HepG2 (cell line): ENCODE results near the gene NDOR1. TPM values are rescaled to one million over a fixed set of nuclear protein-coding genes. Genes with fewer than 3 reads are reported as not detected.

Experiments used
- BHLHE40 ChIP-seq: IDR thresholded peaks from 2 replicates; pipeline ENCODE4 v1.6.1; 2011; ENCODE audit warnings: low read length, improper control_type of control experiment
- EZH2 ChIP-seq: conservative IDR thresholded peaks from 2 replicates; pipeline ENCODE4 v1.6.1; 2012; ENCODE audit warnings: mild to moderate bottlenecking, low read depth, low read length, moderate library complexity
- KMT2A ChIP-seq: sonication (generic); formaldehyde crosslinking; IDR thresholded peaks from 2 replicates; pipeline ENCODE4 v1.4.0; 2020; ENCODE audit warnings: missing genetic modification reagents
- MAZ ChIP-seq, 2 experiments: sonication (generic) in 1 of 2; formaldehyde crosslinking in 1 of 2; IDR thresholded peaks; 2 replicates each; pipeline versions ENCODE4 v1.5.0 to v1.6.1; 2012 to 2020; ENCODE audit warnings: low read depth in 2 of 2, mild to moderate bottlenecking in 2 of 2, borderline replicate concordance in 1 of 2, improper control_type of control experiment in 1 of 2, low read length in 1 of 2, missing genetic modification reagents in 1 of 2, moderate library complexity in 1 of 2
- MYNN ChIP-seq: sonication (generic); formaldehyde crosslinking; IDR thresholded peaks from 2 replicates; pipeline ENCODE4 v1.4.0; 2020; ENCODE audit warnings: mild to moderate bottlenecking, low read depth, missing genetic modification reagents
- PHF20 ChIP-seq: sonication (generic); formaldehyde crosslinking; IDR thresholded peaks from 2 replicates; pipeline ENCODE4 v1.5.0; 2020; ENCODE audit warnings: mild to moderate bottlenecking, missing genetic modification reagents
- PRMT3 ChIP-seq: sonication (generic); formaldehyde crosslinking; IDR thresholded peaks from 2 replicates; pipeline ENCODE4 v1.8.1; 2022; ENCODE audit warnings: low read depth, mild to moderate bottlenecking, moderate library complexity, missing genetic modification reagents, borderline replicate concordance
- YEATS4 ChIP-seq: sonication (generic); formaldehyde crosslinking; IDR thresholded peaks from 2 replicates; pipeline ENCODE4 v1.4.0; 2020; ENCODE audit warnings: missing genetic modification reagents, borderline replicate concordance
- ZFP41 ChIP-seq: sonication (generic); formaldehyde crosslinking; IDR thresholded peaks from 2 replicates; pipeline ENCODE4 v1.4.0; 2020; ENCODE audit warnings: mild to moderate bottlenecking, missing genetic modification reagents, borderline replicate concordance
- ZFX ChIP-seq: sonication (generic); formaldehyde crosslinking; IDR thresholded peaks from 2 replicates; pipeline ENCODE4 v1.4.0; 2020; ENCODE audit warnings: mild to moderate bottlenecking, low read depth, missing genetic modification reagents, moderate library complexity
- ZNF230 ChIP-seq: sonication (generic); formaldehyde crosslinking; IDR thresholded peaks from 2 replicates; pipeline ENCODE4 v1.4.0; 2020; ENCODE audit warnings: mild to moderate bottlenecking, missing genetic modification reagents
- ZNF552 ChIP-seq: sonication (generic); formaldehyde crosslinking; IDR thresholded peaks from 2 replicates; pipeline ENCODE4 v1.9.0; 2022; ENCODE audit warnings: missing genetic modification reagents, mild to moderate bottlenecking, borderline replicate concordance
- ZNF563 ChIP-seq: sonication (generic); formaldehyde crosslinking; IDR thresholded peaks from 2 replicates; pipeline ENCODE4 v1.8.0; 2022; ENCODE audit warnings: mild to moderate bottlenecking, moderate library complexity, missing genetic modification reagents
- ZNF766 ChIP-seq: sonication (generic); formaldehyde crosslinking; IDR thresholded peaks from 2 replicates; pipeline ENCODE4 v1.5.0; 2020; ENCODE audit warnings: missing genetic modification reagents, borderline replicate concordance
- ZNF777 ChIP-seq: sonication (generic); formaldehyde crosslinking; IDR thresholded peaks from 2 replicates; pipeline ENCODE4 v1.4.0; 2020; ENCODE audit warnings: missing genetic modification reagents
- polyA plus RNA-seq, 8 experiments: library from polyadenylated mRNA; depleted of rRNA in 3 of 8; stranded (reverse) in 7 of 8; unstranded in 1 of 8; fragments of >200 nt; fragmentation: Illumina TruSeq in 4 of 8; extraction: Trizol in 4 of 8; gene quantifications; 2 replicates each; pipeline versions ENCODE4 v1.2.1 to v1.2.3, GENCODE V29; 2011 to 2016; ENCODE audit warnings: low read depth in 4 of 8, missing spikeins in 1 of 8, mixed read lengths in 1 of 8; ENCODE audit not compliant: insufficient read depth in 1 of 8
- total RNA-seq, 5 experiments: library from RNA; depleted of rRNA; stranded (reverse); fragments of >200 nt; fragmentation: Illumina TruSeq; extraction: Trizol; gene quantifications; 2 replicates each; pipeline ENCODE4 v1.2.3, GENCODE V29; 2016; ENCODE audit warnings: low read depth in 1 of 5
- TF ChIP-seq, protein P1 (sequence below): sonication (generic); formaldehyde crosslinking; IDR thresholded peaks from 2 replicates; pipeline ENCODE4 v1.4.0; 2020; ENCODE audit warnings: missing genetic modification reagents
- TF ChIP-seq, protein P2 (sequence below): sonication (generic); formaldehyde crosslinking; IDR thresholded peaks from 2 replicates; pipeline ENCODE4 v1.5.0; 2020; ENCODE audit warnings: mild to moderate bottlenecking, missing genetic modification reagents
- TF ChIP-seq, protein P3 (sequence below): sonication (generic); formaldehyde crosslinking; IDR thresholded peaks from 2 replicates; pipeline ENCODE4 v1.5.0; 2020; ENCODE audit warnings: missing genetic modification reagents
- TF ChIP-seq, protein P4 (sequence below): sonication (generic); formaldehyde crosslinking; IDR thresholded peaks from 2 replicates; pipeline ENCODE4 v1.4.0; 2020; ENCODE audit warnings: missing genetic modification reagents
- TF ChIP-seq, protein P5 (sequence below): IDR thresholded peaks from 2 replicates; pipeline ENCODE4 v1.6.1; 2012; ENCODE audit warnings: inconsistent platforms

Gene NDOR1
- total and polyA plus RNA-seq, 2 of the 13 experiments (the other 11 are each of a cell fraction or from before 2014, with no cell fraction given): 3.6 to 8.7 TPM

DNA sequence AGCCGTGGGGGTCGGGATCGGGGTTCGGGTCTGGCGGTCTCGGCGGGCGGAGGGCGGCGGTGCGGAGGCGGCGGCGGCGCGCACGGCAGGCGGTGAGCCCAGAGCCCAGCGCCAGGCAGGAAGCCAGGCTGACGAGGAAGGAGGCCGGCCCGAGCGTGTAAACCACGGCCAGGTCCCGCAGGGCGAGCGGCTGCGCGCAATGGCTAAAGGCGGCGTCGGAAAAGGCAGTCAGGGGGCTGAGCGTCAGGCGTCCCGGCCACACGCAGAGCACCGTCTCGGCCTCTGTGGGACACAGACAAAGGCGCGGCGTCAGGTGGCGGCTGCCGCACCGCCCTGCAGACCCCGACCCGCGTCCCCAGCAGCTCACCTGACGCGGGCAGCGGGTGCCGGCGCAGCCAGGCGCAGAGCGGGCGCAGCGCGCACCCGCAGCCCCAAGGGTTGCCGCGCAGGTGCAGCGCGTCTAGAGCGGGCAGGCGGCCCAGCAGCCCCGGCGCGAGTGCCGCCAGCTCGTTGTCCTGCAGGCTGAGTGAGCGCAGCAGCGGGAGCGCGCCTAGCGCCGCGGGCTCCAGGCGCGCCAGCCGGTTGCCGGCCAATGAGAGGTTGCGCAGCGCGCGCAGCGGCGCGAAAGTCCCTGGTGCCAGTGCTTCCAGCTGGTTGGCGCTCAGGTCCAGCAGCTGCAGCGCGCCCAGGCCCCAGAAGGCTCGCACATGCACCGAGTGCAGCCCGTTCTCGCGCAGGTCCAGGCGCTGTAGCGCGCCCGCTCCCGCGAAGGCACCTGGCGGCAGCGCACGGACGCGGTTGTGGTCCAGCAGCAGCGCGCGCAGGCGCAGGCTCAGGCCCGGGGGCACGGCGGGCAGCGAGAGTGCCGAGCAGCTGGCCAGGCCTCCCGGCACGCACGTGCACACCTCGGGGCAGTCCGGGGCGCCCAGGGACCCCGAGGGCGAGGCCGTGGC lies 36.3 kb upstream of the NDOR1 start (continued):
- TF ChIP-seq, protein P1, sequence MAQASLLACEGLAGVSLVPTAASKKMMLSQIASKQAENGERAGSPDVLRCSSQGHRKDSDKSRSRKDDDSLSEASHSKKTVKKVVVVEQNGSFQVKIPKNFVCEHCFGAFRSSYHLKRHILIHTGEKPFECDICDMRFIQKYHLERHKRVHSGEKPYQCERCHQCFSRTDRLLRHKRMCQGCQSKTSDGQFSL (CRISPR knock-in tag): 0 out of 2 replicates have a peak, but pooled peaks have one; percentile 38
- peak; percentile 81 for TF ChIP-seq ZNF777 (CRISPR knock-in tag)
- TF ChIP-seq MAZ (IDR thresholded peaks at IDR 0.05; ENCODE audit: borderline replicate concordance, low read depth, low read length): no peak
- TF ChIP-seq MAZ (CRISPR knock-in tag; IDR thresholded peaks at IDR 0.05; ENCODE audit: low read depth): 0 out of 2 replicates have a peak, but pooled peaks have one; percentile 16
- TF ChIP-seq, protein P2, sequence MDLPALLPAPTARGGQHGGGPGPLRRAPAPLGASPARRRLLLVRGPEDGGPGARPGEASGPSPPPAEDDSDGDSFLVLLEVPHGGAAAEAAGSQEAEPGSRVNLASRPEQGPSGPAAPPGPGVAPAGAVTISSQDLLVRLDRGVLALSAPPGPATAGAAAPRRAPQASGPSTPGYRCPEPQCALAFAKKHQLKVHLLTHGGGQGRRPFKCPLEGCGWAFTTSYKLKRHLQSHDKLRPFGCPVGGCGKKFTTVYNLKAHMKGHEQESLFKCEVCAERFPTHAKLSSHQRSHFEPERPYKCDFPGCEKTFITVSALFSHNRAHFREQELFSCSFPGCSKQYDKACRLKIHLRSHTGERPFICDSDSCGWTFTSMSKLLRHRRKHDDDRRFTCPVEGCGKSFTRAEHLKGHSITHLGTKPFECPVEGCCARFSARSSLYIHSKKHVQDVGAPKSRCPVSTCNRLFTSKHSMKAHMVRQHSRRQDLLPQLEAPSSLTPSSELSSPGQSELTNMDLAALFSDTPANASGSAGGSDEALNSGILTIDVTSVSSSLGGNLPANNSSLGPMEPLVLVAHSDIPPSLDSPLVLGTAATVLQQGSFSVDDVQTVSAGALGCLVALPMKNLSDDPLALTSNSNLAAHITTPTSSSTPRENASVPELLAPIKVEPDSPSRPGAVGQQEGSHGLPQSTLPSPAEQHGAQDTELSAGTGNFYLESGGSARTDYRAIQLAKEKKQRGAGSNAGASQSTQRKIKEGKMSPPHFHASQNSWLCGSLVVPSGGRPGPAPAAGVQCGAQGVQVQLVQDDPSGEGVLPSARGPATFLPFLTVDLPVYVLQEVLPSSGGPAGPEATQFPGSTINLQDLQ: peak; percentile 44; the same call in 1 of the 2 replicates
- 0 out of 2 replicates have a peak, but pooled peaks have one; percentile 65 for TF ChIP-seq ZNF766 (CRISPR knock-in tag)
- TF ChIP-seq PRMT3: 0 out of 2 replicates have a peak, but pooled peaks have one; percentile 41
- TF ChIP-seq PHF20 (CRISPR knock-in tag): no peak
- TF ChIP-seq KMT2A (CRISPR knock-in tag): no peak
- TF ChIP-seq, protein P3, sequence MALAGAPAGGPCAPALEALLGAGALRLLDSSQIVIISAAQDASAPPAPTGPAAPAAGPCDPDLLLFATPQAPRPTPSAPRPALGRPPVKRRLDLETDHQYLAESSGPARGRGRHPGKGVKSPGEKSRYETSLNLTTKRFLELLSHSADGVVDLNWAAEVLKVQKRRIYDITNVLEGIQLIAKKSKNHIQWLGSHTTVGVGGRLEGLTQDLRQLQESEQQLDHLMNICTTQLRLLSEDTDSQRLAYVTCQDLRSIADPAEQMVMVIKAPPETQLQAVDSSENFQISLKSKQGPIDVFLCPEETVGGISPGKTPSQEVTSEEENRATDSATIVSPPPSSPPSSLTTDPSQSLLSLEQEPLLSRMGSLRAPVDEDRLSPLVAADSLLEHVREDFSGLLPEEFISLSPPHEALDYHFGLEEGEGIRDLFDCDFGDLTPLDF (CRISPR knock-in tag): peak; percentile 68
- TF ChIP-seq ZNF563 (CRISPR knock-in tag): peak; percentile 66; the same call in 1 of the 2 replicates
- TF ChIP-seq YEATS4 (CRISPR knock-in tag): peak; percentile 54; the same call in 1 of the 2 replicates
- peak; percentile 47 for TF ChIP-seq ZFX
- TF ChIP-seq EZH2: 0 out of 2 replicates have a peak, but pooled peaks have one; percentile 77
- TF ChIP-seq BHLHE40: peak; percentile 45; the same call in 1 of the 2 replicates
- TF ChIP-seq ZNF230 (CRISPR knock-in tag): no peak
- TF ChIP-seq, protein P4, sequence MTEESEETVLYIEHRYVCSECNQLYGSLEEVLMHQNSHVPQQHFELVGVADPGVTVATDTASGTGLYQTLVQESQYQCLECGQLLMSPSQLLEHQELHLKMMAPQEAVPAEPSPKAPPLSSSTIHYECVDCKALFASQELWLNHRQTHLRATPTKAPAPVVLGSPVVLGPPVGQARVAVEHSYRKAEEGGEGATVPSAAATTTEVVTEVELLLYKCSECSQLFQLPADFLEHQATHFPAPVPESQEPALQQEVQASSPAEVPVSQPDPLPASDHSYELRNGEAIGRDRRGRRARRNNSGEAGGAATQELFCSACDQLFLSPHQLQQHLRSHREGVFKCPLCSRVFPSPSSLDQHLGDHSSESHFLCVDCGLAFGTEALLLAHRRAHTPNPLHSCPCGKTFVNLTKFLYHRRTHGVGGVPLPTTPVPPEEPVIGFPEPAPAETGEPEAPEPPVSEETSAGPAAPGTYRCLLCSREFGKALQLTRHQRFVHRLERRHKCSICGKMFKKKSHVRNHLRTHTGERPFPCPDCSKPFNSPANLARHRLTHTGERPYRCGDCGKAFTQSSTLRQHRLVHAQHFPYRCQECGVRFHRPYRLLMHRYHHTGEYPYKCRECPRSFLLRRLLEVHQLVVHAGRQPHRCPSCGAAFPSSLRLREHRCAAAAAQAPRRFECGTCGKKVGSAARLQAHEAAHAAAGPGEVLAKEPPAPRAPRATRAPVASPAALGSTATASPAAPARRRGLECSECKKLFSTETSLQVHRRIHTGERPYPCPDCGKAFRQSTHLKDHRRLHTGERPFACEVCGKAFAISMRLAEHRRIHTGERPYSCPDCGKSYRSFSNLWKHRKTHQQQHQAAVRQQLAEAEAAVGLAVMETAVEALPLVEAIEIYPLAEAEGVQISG: peak; percentile 35; the same call in 1 of the 2 replicates
- TF ChIP-seq, protein P5, sequence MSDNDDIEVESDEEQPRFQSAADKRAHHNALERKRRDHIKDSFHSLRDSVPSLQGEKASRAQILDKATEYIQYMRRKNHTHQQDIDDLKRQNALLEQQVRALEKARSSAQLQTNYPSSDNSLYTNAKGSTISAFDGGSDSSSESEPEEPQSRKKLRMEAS: peak; percentile 46; the same call in 1 of the 2 replicates
- TF ChIP-seq ZFP41 (CRISPR knock-in tag): no peak
- 0 out of 2 replicates have a peak, but pooled peaks have one; percentile 72 for TF ChIP-seq ZNF552 (CRISPR knock-in tag)
- TF ChIP-seq MYNN (CRISPR knock-in tag): no peak
